ENCODE results near the gene PRCD.

Gene PRCD

GRCh38 chr17:76530095-76530723 is 9.6 kb upstream of the PRCD start:
- H3K9me3 ChIP-seq (ENCODE audit: insufficient read depth, low read length, severe bottlenecking) = no peaks in the 10 kb centered on the region
- no peaks in the 10 kb centered on the region for H3K27me3 ChIP-seq (ENCODE audit: insufficient read depth, low read length, poor library complexity)
- DNase-seq (no peak), ATAC-seq (ENCODE audit: insufficient read depth, low read depth) (no peak)
- no peaks in the 10 kb centered on the region for H3K36me3 ChIP-seq (ENCODE audit: insufficient read depth, low read length)
- no peak for TF ChIP-seq CTCF (IDR thresholded peaks at IDR 0.05; ENCODE audit: borderline replicate concordance, extremely low read depth, low read length, poor library complexity, severe bottlenecking)
- TF ChIP-seq EZH2 (IDR thresholded peaks at IDR 0.05; ENCODE audit: borderline replicate concordance, low read depth, low read length, severe bottlenecking) = no peak
- H3K4me3 ChIP-seq (ENCODE audit: low read depth in 1 of 2, low read length in 2 of 2) = no peak overlapping the region
- no peak overlapping the region for H3K27ac ChIP-seq (ENCODE audit: low read length)
- no peak overlapping the region for H2AFZ ChIP-seq (ENCODE audit: low read depth, low read length)
- no peaks in the 10 kb centered on the region for H3K4me1 ChIP-seq (ENCODE audit: insufficient read depth, low read length)
- H3K4me2 ChIP-seq (ENCODE audit: insufficient read depth, low read length) = no peak overlapping the region
- H4K20me1 ChIP-seq (ENCODE audit: insufficient read depth, low read length) = no peaks in the 10 kb centered on the region; the same call in 1 of the 2 replicates
- H3K9ac ChIP-seq (ENCODE audit: low read depth, low read length) = no peak overlapping the region
- no peaks in the 10 kb centered on the region for H3K79me2 ChIP-seq (ENCODE audit: insufficient read depth, low read length)

DNA sequence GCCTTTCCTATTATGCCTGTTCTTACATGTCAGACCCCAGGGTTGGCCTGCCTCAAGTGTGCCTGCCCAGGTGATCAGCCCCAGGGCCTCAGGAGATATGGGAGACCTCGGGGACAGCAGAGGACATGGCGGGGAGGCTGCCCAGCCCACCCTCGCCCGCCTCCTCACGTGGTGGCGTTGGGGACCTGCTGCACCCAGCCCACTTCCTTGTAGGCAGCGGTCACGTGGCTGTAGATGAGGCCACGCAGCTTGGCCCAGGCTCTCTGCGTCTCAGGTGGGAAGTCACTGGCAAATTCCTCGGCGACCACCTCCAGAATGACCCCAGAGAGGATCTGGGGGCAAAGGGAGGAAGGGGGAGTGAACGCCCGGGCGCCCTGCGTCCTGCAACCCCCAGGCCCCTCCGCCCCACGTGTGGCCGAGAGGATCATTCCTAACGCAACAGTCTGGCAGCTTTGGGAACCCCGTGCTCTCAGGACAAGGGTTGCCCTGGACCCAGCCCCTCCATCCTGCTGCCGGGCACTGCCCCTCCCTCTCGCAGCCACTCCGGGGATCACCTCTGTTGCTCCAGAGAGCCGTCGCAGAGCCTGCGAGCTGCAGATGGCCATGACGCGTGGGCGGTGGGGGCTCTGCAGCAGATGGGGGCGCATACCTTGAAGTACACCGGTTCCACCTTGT is 8.9 kb upstream of the PRCD start:
- H3K9ac ChIP-seq (ENCODE audit: low read depth, low read length) = no peak overlapping the region

GRCh38 chr17:76531486-76532038 is 8.3 kb upstream of the PRCD start:
- H2AFZ ChIP-seq (ENCODE audit: low read depth, low read length) = no peak overlapping the region
- H3K27ac ChIP-seq (ENCODE audit: low read length) = no peak overlapping the region
- H3K9ac ChIP-seq (ENCODE audit: low read depth, low read length) = no peak overlapping the region
- H3K4me1 ChIP-seq (ENCODE audit: insufficient read depth, low read length) = no peaks in the 10 kb centered on the region
- no peaks in the 10 kb centered on the region for H3K9me3 ChIP-seq (ENCODE audit: insufficient read depth, low read length, severe bottlenecking)
- no peaks in the 10 kb centered on the region for H3K27me3 ChIP-seq (ENCODE audit: insufficient read depth, low read length, poor library complexity)
- no peaks in the 10 kb centered on the region for H3K36me3 ChIP-seq (ENCODE audit: insufficient read depth, low read length)
- no peak for ATAC-seq (ENCODE audit: insufficient read depth, low read depth)
- no peak overlapping the region for H3K4me3 ChIP-seq (ENCODE audit: low read depth in 1 of 2, low read length in 2 of 2)
- TF ChIP-seq CTCF (IDR thresholded peaks at IDR 0.05; ENCODE audit: borderline replicate concordance, extremely low read depth, low read length, poor library complexity, severe bottlenecking) (no peak), EZH2 (IDR thresholded peaks at IDR 0.05; ENCODE audit: borderline replicate concordance, low read depth, low read length, severe bottlenecking) (no peak)
- H3K79me2 ChIP-seq (ENCODE audit: insufficient read depth, low read length) = no peaks in the 10 kb centered on the region
- no peak for DNase-seq
- H3K4me2 ChIP-seq (ENCODE audit: insufficient read depth, low read length) = no peak overlapping the region
- no peaks in the 10 kb centered on the region; the same call in 1 of the 2 replicates for H4K20me1 ChIP-seq (ENCODE audit: insufficient read depth, low read length)

More for the DNA sequence above, 8.9 kb upstream of the PRCD start:
- TF ChIP-seq CTCF (IDR thresholded peaks at IDR 0.05; ENCODE audit: borderline replicate concordance, extremely low read depth, low read length, poor library complexity, severe bottlenecking) (no peak), EZH2 (IDR thresholded peaks at IDR 0.05; ENCODE audit: borderline replicate concordance, low read depth, low read length, severe bottlenecking) (no peak)
- Histone ChIP-seq H3K79me2 (ENCODE audit: insufficient read depth, low read length) (no peaks in the 10 kb centered on the region), H3K4me3 (ENCODE audit: low read depth in 1 of 2, low read length in 2 of 2) (no peak overlapping the region), H4K20me1 (ENCODE audit: insufficient read depth, low read length) (no peaks in the 10 kb centered on the region; the same call in 1 of the 2 replicates), H3K27ac (ENCODE audit: low read length) (no peak overlapping the region), H3K4me1 (ENCODE audit: insufficient read depth, low read length) (no peaks in the 10 kb centered on the region), H3K36me3 (ENCODE audit: insufficient read depth, low read length) (no peaks in the 10 kb centered on the region), H3K4me2 (ENCODE audit: insufficient read depth, low read length) (no peak overlapping the region), H3K27me3 (ENCODE audit: insufficient read depth, low read length, poor library complexity) (no peaks in the 10 kb centered on the region), H2AFZ (ENCODE audit: low read depth, low read length) (no peak overlapping the region), H3K9me3 (ENCODE audit: insufficient read depth, low read length, severe bottlenecking) (no peaks in the 10 kb centered on the region)
- ATAC-seq (ENCODE audit: insufficient read depth, low read depth) (no peak), DNase-seq (no peak)

Data from DND-41 (cell line).